K562 (cell line): ENCODE data around the gene METTL24. TPM values are rescaled to one million over a fixed set of nuclear protein-coding genes. Genes with fewer than 3 reads are reported as not detected.

Experiments
- ATAC-seq: fragments of 200-7000 bp; cut with Tn5 transposase; 3 replicates; pipeline ENCODE4 v1.9.1; 2020; ENCODE audit warnings: moderate library complexity
- BruUV-seq: library from RNA; stranded (reverse); fragments of 400-500 nt; replicated peaks from 2 replicates; lab custom pipeline; 2021; lab: Mats Ljungman, UMichigan
- CTCF ChIA-PET: fragments of 300-600 bp; formaldehyde crosslinking; extraction: SDS; loops from one replicate; lab custom pipeline; 2021; ENCODE audit warnings: low intra/inter-chr PET ratio; lab: Yijun Ruan, JAX
- POLR2A ChIA-PET: fragments of 300-600, 350-650 bp; sonication (Branson Sonifier 250); formaldehyde crosslinking; extraction: SDS; loops from one replicate; lab custom pipeline; 2021; ENCODE audit warnings: antibody characterized with exemption, inconsistent platforms; lab: Yijun Ruan, JAX
- DNase-seq, 4 experiments: peaks; one replicate each; pipeline versions ENCODE4 v3.0.0 to v3.0.0-alpha.2; 2011 to 2018; ENCODE audit warnings: low spot score in 3 of 4, mixed read lengths in 3 of 4; ENCODE audit errors: extremely low read depth in 1 of 4
- FAIRE-seq: peaks from 2 replicates; lab custom pipeline; 2011; peaks lifted over from hg19 to GRCh38; lab: Jason Lieb, UNC
- H2AFZ ChIP-seq: 2 replicates; pipeline ENCODE4 v1.6.0; 2011; ENCODE audit warnings: low read depth, low read length, control low read depth, inconsistent platforms
- H3K27ac ChIP-seq: fragments of 200-600 bp; 3 replicates; pipeline ENCODE4 v1.8.0; 2011; ENCODE audit warnings: low read depth, mild to moderate bottlenecking, control low read depth, inconsistent platforms, low read length, moderate library complexity, mixed read lengths; ENCODE audit errors: extremely low read depth
- H3K27me3 ChIP-seq, 2 experiments: fragments of 300-600 bp in 1 of 2; 2 replicates in 1 of 2; 3 replicates in 1 of 2; pipeline versions ENCODE4 v1.6.0 to v1.8.0; 2011; ENCODE audit warnings: inconsistent platforms in 2 of 2, low read length in 2 of 2, mild to moderate bottlenecking in 1 of 2, mixed read lengths in 1 of 2, moderate library complexity in 1 of 2; ENCODE audit not compliant: control insufficient read depth in 2 of 2, insufficient read depth in 2 of 2
- H3K36me3 ChIP-seq: fragments of 300-600 bp; 3 replicates; pipeline ENCODE4 v1.8.0; 2011; ENCODE audit warnings: mild to moderate bottlenecking, low read length, inconsistent platforms; ENCODE audit not compliant: control insufficient read depth, insufficient read depth
- H3K4me1 ChIP-seq, 2 experiments: fragments of 200-600 bp in 1 of 2; replicated peaks in 1 of 2; 2 replicates in 1 of 2; 3 replicates in 1 of 2; pipeline versions ENCODE4 v1.5.1 to v1.8.0; 2011; ENCODE audit warnings: inconsistent platforms in 2 of 2, low read length in 2 of 2, mild to moderate bottlenecking in 1 of 2, mixed read lengths in 1 of 2, moderate library complexity in 1 of 2; ENCODE audit not compliant: control insufficient read depth in 2 of 2, insufficient read depth in 2 of 2
- H3K4me2 ChIP-seq: 2 replicates; pipeline ENCODE4 v1.6.1; 2011; ENCODE audit warnings: low read length, control low read depth, inconsistent platforms, mixed read lengths; ENCODE audit not compliant: insufficient read depth
- H3K4me3 ChIP-seq: fragments of 200-600 bp; sonication (generic), shearing (Covaris generic); 2 replicates; pipeline ENCODE4 v1.5.1; 2016; ENCODE audit warnings: control low read depth, inconsistent platforms
- H3K79me2 ChIP-seq: fragments of 200-600 bp; 3 replicates; pipeline ENCODE4 v1.8.0; 2011; ENCODE audit warnings: low read length, inconsistent platforms; ENCODE audit not compliant: control insufficient read depth, insufficient read depth
- H3K9ac ChIP-seq, 2 experiments: 2 replicates each; pipeline versions ENCODE4 v1.6.0 to v1.6.1; 2011; ENCODE audit warnings: low read depth in 2 of 2, low read length in 2 of 2, control low read depth in 1 of 2, inconsistent platforms in 1 of 2, mild to moderate bottlenecking in 1 of 2, mixed read lengths in 1 of 2; ENCODE audit not compliant: insufficient read depth in 1 of 2
- H3K9me1 ChIP-seq: one replicate; pipeline ENCODE4 v1.6.0; 2011; ENCODE audit warnings: inconsistent platforms, mild to moderate bottlenecking, low read length, moderate library complexity; ENCODE audit not compliant: control insufficient read depth, insufficient read depth
- H3K9me3 ChIP-seq: replicated peaks from 2 replicates; pipeline ENCODE4 v1.5.1; 2011; ENCODE audit warnings: low read depth, low read length, inconsistent platforms; ENCODE audit not compliant: control insufficient read depth, insufficient read depth
- H4K20me1 ChIP-seq: replicated peaks from 2 replicates; pipeline ENCODE4 v1.6.1; 2011; ENCODE audit warnings: low read length, inconsistent platforms, mixed read lengths; ENCODE audit not compliant: control insufficient read depth, insufficient read depth
- BCL6 ChIP-seq: fragments of 250-450 bp; sonication (Bioruptor Pico); IDR thresholded peaks from 2 replicates; pipeline ENCODE4 v1.4.0; 2020
- BDP1 ChIP-seq: IDR thresholded peaks from 3 replicates; pipeline ENCODE4 v1.6.1; 2011; ENCODE audit not compliant: insufficient read length, insufficient read depth
- IRF1 ChIP-seq: sonication (generic); formaldehyde crosslinking; IDR thresholded peaks from 2 replicates; pipeline ENCODE4 v1.8.0; 2022; ENCODE audit warnings: missing genetic modification reagents, mild to moderate bottlenecking, borderline replicate concordance
- KLF6 ChIP-seq: fragments of 250-450 bp; sonication (Bioruptor Pico); IDR thresholded peaks from 2 replicates; pipeline ENCODE4 v1.4.0; 2020; ENCODE audit warnings: mild to moderate bottlenecking, moderate library complexity, borderline replicate concordance
- MLX ChIP-seq, 2 experiments: fragments of 450-650 bp in 1 of 2; sonication (generic) in 1 of 2; formaldehyde crosslinking; conservative IDR thresholded peaks; 2 replicates each; pipeline versions ENCODE4 v1.4.0 to v1.8.1; 2020 to 2022; ENCODE audit warnings: mild to moderate bottlenecking in 1 of 2, missing genetic modification reagents in 1 of 2
- MXD1 ChIP-seq: fragments of 250-450 bp; sonication (Bioruptor Pico); IDR thresholded peaks from 2 replicates; pipeline ENCODE4 v1.8.0; 2021; ENCODE audit warnings: borderline replicate concordance, mild to moderate bottlenecking, moderate library complexity; ENCODE audit not compliant: poor library complexity, severe bottlenecking
- PURB ChIP-seq: sonication (generic); formaldehyde crosslinking; IDR thresholded peaks from 2 replicates; pipeline ENCODE4 v1.9.0; 2021; ENCODE audit warnings: low read depth, mild to moderate bottlenecking, missing genetic modification reagents
- RHOXF2B ChIP-seq: fragments of 250-450 bp; sonication (Bioruptor Pico); conservative IDR thresholded peaks from 2 replicates; pipeline ENCODE4 v1.5.1; 2021
- SRSF1 ChIP-seq: fragments of 200-400 bp; formaldehyde crosslinking; IDR thresholded peaks from 2 replicates; pipeline ENCODE4 v1.6.1; 2017; ENCODE audit warnings: mild to moderate bottlenecking, low read depth, low read length, moderate library complexity
- ZBTB34 ChIP-seq: fragments of 250-450 bp; sonication (Bioruptor Pico); IDR thresholded peaks from 2 replicates; pipeline ENCODE4 v1.8.0; 2021; ENCODE audit warnings: mild to moderate bottlenecking, moderate library complexity
- ZHX1 ChIP-seq: fragments of 150-350 bp; conservative IDR thresholded peaks from 2 replicates; pipeline ENCODE4 v1.6.1; 2014; ENCODE audit warnings: low read length
- ZNF121 ChIP-seq: sonication (generic); formaldehyde crosslinking; conservative IDR thresholded peaks from 2 replicates; pipeline ENCODE4 v1.8.0; 2022; ENCODE audit warnings: missing genetic modification reagents
- ZNF57 ChIP-seq: fragments of 450-650 bp; formaldehyde crosslinking; IDR thresholded peaks from 2 replicates; pipeline ENCODE4 v1.4.0; 2020; ENCODE audit warnings: mild to moderate bottlenecking, moderate library complexity
- WGBS: fragments of 100-300 bp; shearing (Covaris generic); methylation state at CpG from one replicate; pipeline ENCODE4 v1.1.6; 2016; ENCODE audit warnings: low coverage, mixed read lengths; ENCODE audit not compliant: insufficient coverage; ENCODE audit errors: missing lambda C conversion rate; 5-methylcytosine and 5-hydroxymethylcytosine counted together
- in situ Hi-C: fragments of 300-500 bp; cut with MboI; formaldehyde crosslinking; loops from 4 replicates; pipeline ENCODE4 v1.15.0; 2018; ENCODE audit warnings: inconsistent platforms, mixed read lengths
- intact Hi-C: fragments of 100-400 bp; cut with micrococcal nuclease; formaldehyde crosslinking; loops from 2 replicates; pipeline ENCODE4 v1.14.2; 2022
- polyA plus RNA-seq, 8 experiments: library from polyadenylated mRNA; depleted of rRNA in 4 of 8; stranded (reverse) in 5 of 8; unstranded in 3 of 8; fragments of >200 nt; fragmentation: Nextera tagmentation in 2 of 8; fragmentation: Illumina TruSeq in 1 of 8; extraction: Ambion mirVana in 2 of 8; extraction: Trizol in 1 of 8; gene quantifications; 2 replicates each; pipeline versions ENCODE4 v1.2.1 to v1.2.3, GENCODE V29; 2011 to 2014; ENCODE audit warnings: inconsistent platforms in 1 of 8, missing spikeins in 1 of 8
- total RNA-seq, 7 experiments: library from RNA; depleted of rRNA in 6 of 7; stranded (reverse); fragments of >200 nt in 6 of 7; fragmentation: Illumina TruSeq in 2 of 7; extraction: Trizol in 2 of 7; gene quantifications; 2 replicates each; pipeline versions ENCODE4 v1.2.1 to v1.2.3, GENCODE V29; 2011 to 2021; ENCODE audit warnings: low replicate concordance in 1 of 7

METTL24 gene
- total and polyA plus RNA-seq, 9 of the 15 experiments (the other 6 are each of a cell fraction or from before 2014, with no cell fraction given), result not detected

GRCh38 chr6:110221738-110222137 is 136.4 kb downstream of the METTL24 start (continued):
- TF ChIP-seq BDP1 (no peak), MXD1 (CRISPR knock-in tag) (no peak), ZNF121 (CRISPR knock-in tag) (no peak)

- ChIA-PET CTCF (no interaction called here), POLR2A (interaction anchor here (0.9 to 1.9 kb wide), 4 partner anchors 9 to 21 kb away, joined by 3 read pairs; no protein-coding TSS in a partner anchor)
- no peaks in the 10 kb centered on the region for H3K4me1 ChIP-seq
- FAIRE-seq (no peak), DNase-seq (no peak), ATAC-seq (no peak)
- in situ Hi-C loops (no loop called here), intact Hi-C loops (no loop called here)
- WGBS, result 63% methylated on average over 2 of the region's 2 CpGs
- no peak overlapping the region for H2AFZ ChIP-seq
- no peak overlapping the region for H3K4me3 ChIP-seq
- H3K4me2 ChIP-seq, result no peak overlapping the region
- no peak overlapping the region for H3K27ac ChIP-seq
- no TSS peak for BruUV-seq
- H3K9me3 ChIP-seq, result no peaks in the 10 kb centered on the region
- peaks cover 53% of the 10 kb centered on the region for H3K36me3 ChIP-seq
- no peaks in the 10 kb centered on the region for H3K9me1 ChIP-seq
- H3K27me3 ChIP-seq, result no peaks in the 10 kb centered on the region
- H3K9ac ChIP-seq, result no peak overlapping the region
- no peaks in the 10 kb centered on the region for H3K79me2 ChIP-seq
- no peaks in the 10 kb centered on the region for H4K20me1 ChIP-seq
- TF ChIP-seq BCL6 (CRISPR knock-in tag), result no peak
- no peak for TF ChIP-seq SRSF1
- no peak for TF ChIP-seq ZHX1
- TF ChIP-seq ZNF57 (CRISPR knock-in tag), result no peak
- TF ChIP-seq IRF1 (CRISPR knock-in tag), result no peak
- TF ChIP-seq MLX (CRISPR knock-in tag; conservative IDR thresholded peaks at IDR 0.05), result no peak
- no peak for TF ChIP-seq RHOXF2B
- no peak for TF ChIP-seq ZBTB34 (CRISPR knock-in tag)
- no peak for TF ChIP-seq PURB (CRISPR knock-in tag)
- TF ChIP-seq KLF6 (CRISPR knock-in tag), result no peak
These were observed 140.9 kb downstream of the METTL24 start for GRCh38 chr6:110217266-110217665.
